ENCODE results near the gene JADE2.
A peak's percentile ranks its signal among the peaks of the same experiment; 100 is the strongest.

Gene JADE2

GRCh38 chr5:134576386-134577021 is 51.0 kb downstream of the JADE2 start:
- TF ChIP-seq RAD21 (IDR thresholded peaks at IDR 0.05; ENCODE audit: low read depth) = no peak
- TF ChIP-seq TCF12 (IDR thresholded peaks at IDR 0.05; ENCODE audit: low read depth) = no peak
- TF ChIP-seq TAF1 (IDR thresholded peaks at IDR 0.05; ENCODE audit: low read depth) = no peak
- TF ChIP-seq CEBPB (IDR thresholded peaks at IDR 0.05) = no peak
- no peak for TF ChIP-seq ZBTB7A (IDR thresholded peaks at IDR 0.05; ENCODE audit: low read depth)
- no peak for TF ChIP-seq USF1 (IDR thresholded peaks at IDR 0.05)
- no peak for TF ChIP-seq CREB1 (IDR thresholded peaks at IDR 0.05; ENCODE audit: low read depth)
- no peak for TF ChIP-seq TEAD4 (IDR thresholded peaks at IDR 0.05)
- TF ChIP-seq MAX (IDR thresholded peaks at IDR 0.05) = no peak
- TF ChIP-seq EP300 (IDR thresholded peaks at IDR 0.05; ENCODE audit: borderline replicate concordance) = no peak

GRCh38 chr5:134577022-134577795 is 51.7 kb downstream of the JADE2 start:
- TF ChIP-seq TCF12 (IDR thresholded peaks at IDR 0.05; ENCODE audit: low read depth) = no peak
- no peak for TF ChIP-seq EP300 (IDR thresholded peaks at IDR 0.05; ENCODE audit: borderline replicate concordance)
- TF ChIP-seq ZBTB7A (IDR thresholded peaks at IDR 0.05; ENCODE audit: low read depth) = no peak
- no peak for TF ChIP-seq RAD21 (IDR thresholded peaks at IDR 0.05; ENCODE audit: low read depth)

GRCh38 chr5:134577796-134578577 is 52.5 kb downstream of the JADE2 start:
- TF ChIP-seq MAX (IDR thresholded peaks at IDR 0.05) (no peak), RAD21 (IDR thresholded peaks at IDR 0.05; ENCODE audit: low read depth) (peak; percentile 94), TCF12 (IDR thresholded peaks at IDR 0.05; ENCODE audit: low read depth) (no peak), EP300 (IDR thresholded peaks at IDR 0.05; ENCODE audit: borderline replicate concordance) (no peak)

GRCh38 chr5:134578578-134579283 is 53.3 kb downstream of the JADE2 start:
- TF ChIP-seq EGR1 (IDR thresholded peaks at IDR 0.05) (no peak), USF1 (IDR thresholded peaks at IDR 0.05) (no peak), ZBTB7A (IDR thresholded peaks at IDR 0.05; ENCODE audit: low read depth) (no peak), RAD21 (IDR thresholded peaks at IDR 0.05; ENCODE audit: low read depth) (no peak)

GRCh38 chr5:134579284-134579771 is 53.9 kb downstream of the JADE2 start:
- no peak for TF ChIP-seq TAF1 (IDR thresholded peaks at IDR 0.05; ENCODE audit: low read depth)
- no peak for TF ChIP-seq ZBTB7A (IDR thresholded peaks at IDR 0.05; ENCODE audit: low read depth)
- TF ChIP-seq YY1 (IDR thresholded peaks at IDR 0.05; ENCODE audit: low read depth) = no peak
- no peak for TF ChIP-seq TCF12 (IDR thresholded peaks at IDR 0.05; ENCODE audit: low read depth)
- TF ChIP-seq RAD21 (IDR thresholded peaks at IDR 0.05; ENCODE audit: low read depth) = no peak
- TF ChIP-seq EGR1 (IDR thresholded peaks at IDR 0.05) = no peak
- TF ChIP-seq FOXM1 (IDR thresholded peaks at IDR 0.05; ENCODE audit: borderline replicate concordance, low read depth) = no peak
- no peak for TF ChIP-seq TEAD4 (IDR thresholded peaks at IDR 0.05)
- TF ChIP-seq MAX (IDR thresholded peaks at IDR 0.05) = no peak
- TF ChIP-seq USF1 (IDR thresholded peaks at IDR 0.05) = no peak
- TF ChIP-seq REST (IDR thresholded peaks at IDR 0.05; ENCODE audit: low read depth) = no peak

GRCh38 chr5:134580001-134580460 is 54.6 kb downstream of the JADE2 start:
- no peak for TF ChIP-seq TAF1 (IDR thresholded peaks at IDR 0.05; ENCODE audit: low read depth)
- TF ChIP-seq TCF12 (IDR thresholded peaks at IDR 0.05; ENCODE audit: low read depth) = no peak

Measured in Ishikawa (cell line).